ENCODE data around the gene FEZ2.

- TF ChIP-seq CTCF (IDR thresholded peaks at IDR 0.05) (no peak), EZH2phosphoT487 (IDR thresholded peaks at IDR 0.05) (no peak), EZH2 (IDR thresholded peaks at IDR 0.05) (no peak)
Observed at GRCh38 chr2:36615222-36615621, 17.3 kb upstream of the FEZ2 start.

Data from neural progenitor cell (in vitro differentiated cells).